Stimulated activated CD4-positive, alpha-beta T cell treated with anti-CD3 and anti-CD28 coated beads, Interleukin-12 subunit alpha, Interleukin-12 subunit beta, amount 100 ng/mL, for 48 hours (primary cell): ENCODE results near the gene RBBP8NL.

Experiments used
- DNase-seq, 3 donors: peaks; one replicate each; pipeline ENCODE4 v3.0.0-alpha.2; 2020; ENCODE audit warnings: low read depth in 2 of 3, low spot score in 1 of 3

RBBP8NL gene, protein sequence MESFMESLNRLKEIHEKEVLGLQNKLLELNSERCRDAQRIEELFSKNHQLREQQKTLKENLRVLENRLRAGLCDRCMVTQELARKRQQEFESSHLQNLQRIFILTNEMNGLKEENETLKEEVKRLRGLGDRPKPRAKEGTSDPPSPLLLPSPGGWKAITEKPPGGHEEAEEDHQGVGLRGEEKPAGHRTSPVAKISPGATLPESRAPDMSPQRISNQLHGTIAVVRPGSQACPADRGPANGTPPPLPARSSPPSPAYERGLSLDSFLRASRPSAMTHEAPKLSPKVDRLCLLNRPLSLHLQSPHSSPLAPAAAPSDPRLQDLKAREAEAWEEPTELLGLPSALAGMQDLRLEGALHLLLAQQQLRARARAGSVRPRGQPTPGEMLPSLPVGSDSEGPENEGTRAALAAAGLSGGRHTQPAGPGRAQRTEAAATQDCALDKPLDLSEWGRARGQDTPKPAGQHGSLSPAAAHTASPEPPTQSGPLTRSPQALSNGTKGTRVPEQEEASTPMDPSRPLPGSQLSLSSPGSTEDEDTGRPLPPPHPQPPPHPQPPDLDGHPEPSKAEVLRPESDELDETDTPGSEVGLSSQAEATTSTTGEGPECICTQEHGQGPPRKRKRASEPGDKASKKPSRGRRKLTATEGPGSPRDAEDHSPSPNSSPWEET

DNA sequence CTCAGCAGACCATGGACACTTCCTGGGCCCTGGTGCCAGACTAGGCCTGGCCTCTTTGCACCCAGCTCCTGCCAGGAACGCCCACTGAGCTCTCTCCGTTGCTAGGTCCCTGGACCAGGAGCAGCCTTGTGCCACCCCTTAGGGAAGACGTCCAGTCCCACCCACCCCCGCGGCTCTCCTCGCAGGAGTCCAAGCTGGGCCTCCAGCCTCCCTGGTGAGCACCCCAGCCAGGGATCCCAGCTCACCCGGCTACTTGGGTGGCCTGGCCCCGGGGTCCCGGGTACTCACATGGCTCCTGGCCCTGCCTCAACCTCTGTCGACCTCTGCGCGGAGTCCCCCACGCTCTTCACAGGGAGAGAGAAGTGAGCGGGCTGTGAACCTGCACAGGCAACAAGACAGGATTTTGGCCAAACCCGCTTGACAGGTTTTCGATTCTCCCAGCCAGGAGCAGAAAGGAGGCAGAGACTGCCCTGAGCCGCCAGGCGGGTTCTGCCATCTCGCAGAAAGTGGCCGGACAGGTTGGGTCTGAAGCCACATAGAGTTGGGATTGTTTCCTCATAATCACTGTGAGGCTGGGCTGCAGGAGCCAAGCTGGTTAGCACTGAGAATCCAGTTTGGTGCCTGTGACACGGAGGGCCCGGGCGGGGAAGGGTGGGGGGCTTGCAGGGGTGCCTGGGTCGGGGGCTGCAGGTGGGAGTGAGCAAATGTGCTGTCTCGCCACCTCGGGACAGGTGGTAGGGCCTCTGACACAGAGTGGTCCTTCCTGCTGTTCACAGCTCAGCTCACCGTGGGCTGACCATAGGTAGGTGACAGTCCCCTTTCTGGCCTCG, at the start of gene RBBP8NL:
TSS of gene RBBP8NL (minus strand) at position 368 of the 830 bp plus-strand sequence. CDS start 7,892 bp downstream, outside the sequence.
- no peak for DNase-seq

GRCh38 chr20:62476056-62476838, 48.9 kb upstream of the RBBP8NL start:
- DNase-seq, result no peak

GRCh38 chr20:62475772-62476055, 48.4 kb upstream of the RBBP8NL start, which contains the start of gene GATA5:
TSS of gene GATA5 (minus strand) at chr20:62475995. CDS start at chr20:62475521, 474 bp downstream.
- DNase-seq, result no peak

- DNase-seq, result no peak
These were observed 47.9 kb upstream of the RBBP8NL start for GRCh38 chr20:62475027-62475771.

- DNase-seq, result no peak
These were observed 47.3 kb upstream of the RBBP8NL start for GRCh38 chr20:62474604-62475026.

GRCh38 chr20:62473717-62474603, 46.6 kb upstream of the RBBP8NL start:
- DNase-seq, result no peak

- no peak for DNase-seq
These were observed 45.7 kb upstream of the RBBP8NL start for GRCh38 chr20:62472941-62473585.

DNA sequence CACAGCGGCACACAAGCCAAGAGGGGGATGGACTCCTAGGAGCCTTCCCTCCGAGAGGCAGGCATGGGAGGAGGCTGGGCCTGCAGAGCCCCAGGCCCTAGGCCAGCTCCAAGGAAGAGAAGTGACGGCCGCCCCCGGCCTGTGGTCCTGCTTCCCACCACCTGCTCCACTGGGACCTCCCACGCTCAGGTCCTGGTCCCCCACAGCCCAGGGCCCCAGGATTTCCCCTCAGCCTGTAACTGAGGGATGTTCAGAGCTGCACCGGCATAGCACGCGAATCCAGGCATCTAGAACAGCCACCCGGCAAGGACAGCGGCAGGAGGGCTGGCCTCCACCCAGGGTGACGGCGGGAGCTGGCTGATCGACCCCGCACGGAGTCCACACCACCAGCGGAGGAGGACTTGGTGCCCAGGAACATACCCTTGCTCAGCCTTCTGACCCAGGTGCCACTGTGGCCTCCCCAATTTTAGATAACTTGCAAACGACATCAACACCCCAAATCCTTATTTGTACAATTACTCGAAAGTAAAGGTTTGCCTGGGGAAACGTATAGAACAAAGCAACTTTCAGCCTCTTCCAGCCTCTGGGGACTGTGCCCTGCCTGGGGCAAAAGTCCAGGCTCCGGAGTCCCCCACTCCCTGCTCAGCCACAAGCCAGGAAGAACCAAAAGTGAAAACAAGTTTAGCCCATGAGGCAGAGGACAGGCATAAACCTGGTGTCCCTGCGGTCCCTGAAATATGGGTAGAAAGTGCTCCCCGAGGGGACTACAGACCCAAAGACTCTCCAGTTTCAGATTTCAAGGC, 45.0 kb upstream of the RBBP8NL start:
- no peak for DNase-seq

- no peak for DNase-seq
These were observed 43.1 kb upstream of the RBBP8NL start for GRCh38 chr20:62470459-62470858.

DNA sequence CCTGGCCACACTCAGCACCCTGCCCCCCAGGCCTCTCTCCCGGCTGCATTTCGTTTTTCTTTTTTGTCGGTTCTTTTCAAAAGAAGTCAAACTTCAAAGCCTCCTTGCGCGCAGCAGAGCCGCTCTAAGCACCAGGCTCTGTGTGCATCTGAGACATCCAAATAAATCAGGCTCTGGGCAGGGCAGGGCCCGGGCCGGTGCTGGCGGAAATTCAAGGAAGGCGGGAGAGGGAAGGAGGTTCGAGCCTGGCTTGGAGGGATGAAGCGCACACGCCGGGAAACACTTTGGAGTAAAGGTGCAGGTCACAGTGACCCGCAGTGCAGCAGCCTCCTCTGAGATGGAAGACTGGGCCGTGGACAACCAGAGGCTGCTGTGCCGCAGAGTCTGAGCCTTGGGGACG, 42.7 kb upstream of the RBBP8NL start:
- DNase-seq, result no peak

GRCh38 chr20:62469352-62469751, 42.0 kb upstream of the RBBP8NL start:
- no peak for DNase-seq

GRCh38 chr20:62466806-62467537, 39.6 kb upstream of the RBBP8NL start:
- no peak for DNase-seq

GRCh38 chr20:62466072-62466760, 38.9 kb upstream of the RBBP8NL start:
- no peak for DNase-seq

- no peak for DNase-seq
These were observed 37.7 kb upstream of the RBBP8NL start for GRCh38 chr20:62464990-62465389.

- DNase-seq, result no peak
These were observed 37.1 kb upstream of the RBBP8NL start for GRCh38 chr20:62464425-62464770.

GRCh38 chr20:62463651-62464424, 36.5 kb upstream of the RBBP8NL start:
- DNase-seq, result no peak
